Tongue (tissue), 2 donors: ENCODE results near the gene XAGE1B. TPM values are rescaled to one million over a fixed set of nuclear protein-coding genes. Genes with fewer than 3 reads are reported as not detected.

Experiments
- small RNA-seq: library from RNA; depleted of rRNA; stranded (forward); fragments of <200 nt; gene quantifications from one replicate; pipeline ENCODE3, GENCODE V24; 2014; ENCODE audit warnings: low replicate concordance
- total RNA-seq: library from RNA; depleted of rRNA; stranded (reverse); fragments of >200 nt; gene quantifications from one replicate; pipeline ENCODE4 v1.2.3, GENCODE V29; 2014

Gene XAGE1B
- total RNA-seq, 1 donor from 2014 or later: not detected

Small RNAs within 50 kb of the gene (small RNA-seq; reads per million reads assigned to genes)
- not detected for gene BX510359.8
- gene RBM22P7: not detected

Other genes starting within 250 kb of the XAGE1B start
- gene XAGE2, start 148.0 kb downstream of the XAGE1B start, total RNA-seq: not detected
- not detected for gene XAGE1A, start 21.3 kb downstream of the XAGE1B start, total RNA-seq
- gene SSX7, start 137.8 kb upstream of the XAGE1B start, total RNA-seq: not detected
- not detected for gene SSX2, start 190.1 kb upstream of the XAGE1B start, total RNA-seq
- not detected for gene SSX2B, start 234.2 kb upstream of the XAGE1B start, total RNA-seq